Stomach (tissue), 4 donors: ENCODE data around the gene PCGF2.

Experiments used
- CTCF ChIP-seq, 7 experiments: fragments of 450-650 bp in 4 of 7; fragments of 200-600 bp in 3 of 7; sonication (generic) in 3 of 7; IDR thresholded peaks; one replicate each; pipeline ENCODE4 v1.5.1; 2016 to 2019; ENCODE audit warnings: antibody characterized with exemption in 7 of 7, control low read depth in 2 of 7, mild to moderate bottlenecking in 1 of 7
- POLR2A ChIP-seq, 4 donors: fragments of 450-650 bp; IDR thresholded peaks; one replicate each; pipeline ENCODE4 v1.6.1; 2016; ENCODE audit warnings: antibody characterized with exemption in 4 of 4, control low read depth in 2 of 4, mild to moderate bottlenecking in 1 of 4, moderate library complexity in 1 of 4

DNA sequence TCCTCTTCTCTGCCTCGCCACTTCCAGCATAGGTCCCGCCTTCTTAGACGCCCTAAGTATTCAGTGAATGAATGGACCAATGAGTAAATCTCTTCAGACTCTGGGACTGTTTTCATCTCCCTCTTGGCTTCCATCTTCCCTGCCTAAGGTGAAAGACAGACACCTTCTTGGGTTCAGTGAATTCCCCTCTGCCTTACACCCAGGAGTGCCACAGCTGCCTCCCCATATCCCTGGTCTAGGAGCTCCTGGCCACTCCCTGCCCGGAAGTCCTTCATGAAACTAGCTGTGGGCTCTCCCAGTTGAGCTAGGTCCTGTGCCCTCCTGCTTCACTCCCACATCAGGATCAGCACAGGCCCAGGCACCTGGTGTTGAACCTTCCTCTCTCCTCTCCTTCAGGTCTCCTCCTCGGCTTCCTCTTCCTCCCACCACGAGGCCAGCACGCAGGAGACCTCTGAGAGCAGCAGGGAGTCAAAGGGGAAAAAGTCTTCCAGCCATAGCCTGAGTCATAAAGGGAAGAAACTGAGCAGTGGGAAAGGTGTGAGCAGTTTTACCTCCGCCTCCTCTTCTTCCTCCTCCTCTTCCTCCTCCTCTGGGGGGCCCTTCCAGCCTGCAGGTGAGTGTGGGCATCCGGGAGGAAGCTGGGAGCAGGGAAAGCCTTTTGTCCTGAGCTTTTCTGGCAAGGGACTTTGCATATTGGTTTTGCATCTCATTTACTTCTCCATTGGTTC, 32.8 kb downstream of the PCGF2 start:
- no peak for TF ChIP-seq POLR2A (IDR thresholded peaks at IDR 0.05)
- TF ChIP-seq CTCF (IDR thresholded peaks at IDR 0.05), result no peak
